GM21360 (cell line): ENCODE data around the gene ANKRD18B.
"Not testable (repeated sequence)": the region's sequence is repeated elsewhere in the genome, so short reads cannot be mapped to it uniquely, and the experiment has no call there.

Experiments
- ATAC-seq: cut with Tn5 transposase; IDR thresholded peaks from one replicate; pipeline ENCODE4 v1.9.1; 2021; ENCODE audit warnings: mild to moderate bottlenecking, moderate library complexity; ENCODE audit not compliant: unreplicated experiment

Gene ANKRD18B

GRCh38 chr9:33523397-33524305 is at the start of gene ANKRD18B:
Gene ANKRD18B (plus strand): TSS chr9:33524251. CDS start chr9:33524490, 239 bp downstream.
- not testable (repeated sequence) for ATAC-seq

- no peak for ATAC-seq
These were observed 48.7 kb upstream of the ANKRD18B start for GRCh38 chr9:33475357-33475756.

GRCh38 chr9:33476503-33476902 is 47.5 kb upstream of the ANKRD18B start:
- no peak for ATAC-seq

GRCh38 chr9:33480106-33480505 is 43.9 kb upstream of the ANKRD18B start:
- ATAC-seq, result no peak

GRCh38 chr9:33480976-33481375 is 43.1 kb upstream of the ANKRD18B start:
- ATAC-seq, result no peak

GRCh38 chr9:33485312-33485711 is 38.7 kb upstream of the ANKRD18B start:
- not testable (repeated sequence) for ATAC-seq

- ATAC-seq, result no peak
These were observed 35.0 kb upstream of the ANKRD18B start for GRCh38 chr9:33489066-33489465.

- ATAC-seq, result not testable (repeated sequence)
These were observed 30.2 kb upstream of the ANKRD18B start for GRCh38 chr9:33493819-33494218.

- no peak for ATAC-seq
These were observed 25.7 kb upstream of the ANKRD18B start for GRCh38 chr9:33498387-33498786.

GRCh38 chr9:33506626-33507370 is 17.3 kb upstream of the ANKRD18B start:
- ATAC-seq, result no peak

GRCh38 chr9:33510262-33511183 is 13.5 kb upstream of the ANKRD18B start:
- ATAC-seq, result no peak

GRCh38 chr9:33511184-33511517 is 12.9 kb upstream of the ANKRD18B start:
- not testable (repeated sequence) for ATAC-seq

- ATAC-seq, result not testable (repeated sequence)
These were observed 11.5 kb upstream of the ANKRD18B start for GRCh38 chr9:33512535-33512934.

- ATAC-seq, result not testable (repeated sequence)
These were observed 8.6 kb upstream of the ANKRD18B start for GRCh38 chr9:33515342-33515995.

GRCh38 chr9:33516397-33516796 is 7.7 kb upstream of the ANKRD18B start:
- ATAC-seq, result not testable (repeated sequence)

- ATAC-seq, result no peak
These were observed 6.7 kb upstream of the ANKRD18B start for GRCh38 chr9:33517373-33517772.

GRCh38 chr9:33517934-33518577 is 6.0 kb upstream of the ANKRD18B start:
- not testable (repeated sequence) for ATAC-seq

- ATAC-seq, result not testable (repeated sequence)
These were observed 2.2 kb upstream of the ANKRD18B start for GRCh38 chr9:33521861-33522260.

- ATAC-seq, result no peak
These were observed 376 bp downstream of the ANKRD18B start for GRCh38 chr9:33524306-33524947.
